HUES48 (cell line): ENCODE results near the gene RPP25.
"Not testable (repeated sequence)": the region's sequence is repeated elsewhere in the genome, so short reads cannot be mapped to it uniquely, and the experiment has no call there.

Experiments used
- H3K27ac ChIP-seq: one replicate; pipeline ENCODE4 v1.7.0; 2013; ENCODE audit warnings: low read depth, low read length, inconsistent platforms
- H3K27me3 ChIP-seq: 2 replicates; pipeline ENCODE4 v1.6.1; 2013; ENCODE audit warnings: mild to moderate bottlenecking, low read length; ENCODE audit not compliant: control insufficient read depth, insufficient read depth
- H3K36me3 ChIP-seq: 2 replicates; pipeline ENCODE4 v1.6.1; 2013; ENCODE audit warnings: low read length; ENCODE audit not compliant: control insufficient read depth, insufficient read depth
- H3K4me1 ChIP-seq: 2 replicates; pipeline ENCODE4 v1.6.1; 2013; ENCODE audit warnings: mild to moderate bottlenecking, low read length; ENCODE audit not compliant: control insufficient read depth, insufficient read depth
- H3K4me3 ChIP-seq: 2 replicates; pipeline ENCODE4 v1.5.1; 2013; ENCODE audit warnings: mild to moderate bottlenecking, low read depth, low read length
- H3K9ac ChIP-seq: 2 replicates; pipeline ENCODE4 v1.6.1; 2013; ENCODE audit warnings: mild to moderate bottlenecking, low read depth, low read length, moderate library complexity
- H3K9me3 ChIP-seq: 2 replicates; pipeline ENCODE4 v1.6.1; 2013; ENCODE audit warnings: low read length; ENCODE audit not compliant: control insufficient read depth, insufficient read depth

Gene RPP25

GRCh38 chr15:74955017-74955416 is 1.6 kb downstream of the RPP25 start:
- no peaks in the 10 kb centered on the region for H3K9me3 ChIP-seq
- no peak overlapping the region for H3K9ac ChIP-seq
- H3K36me3 ChIP-seq = no peaks in the 10 kb centered on the region
- peaks cover 44% of the 10 kb centered on the region for H3K27me3 ChIP-seq
- peaks cover 31% of the 10 kb centered on the region for H3K4me1 ChIP-seq
- no peak overlapping the region for H3K27ac ChIP-seq
- peak overlapping the region; percentile 77 for H3K4me3 ChIP-seq

- H3K4me1 ChIP-seq = peaks cover 28% of the 10 kb centered on the region
- peak overlapping the region; percentile 77; the same call in 1 of the 2 replicates for H3K4me3 ChIP-seq
- H3K27ac ChIP-seq = no peak overlapping the region
- H3K27me3 ChIP-seq = peaks cover 39% of the 10 kb centered on the region
- H3K36me3 ChIP-seq = no peaks in the 10 kb centered on the region
- H3K9me3 ChIP-seq = no peaks in the 10 kb centered on the region
- H3K9ac ChIP-seq = no peak overlapping the region
These were observed 2.1 kb downstream of the RPP25 start for GRCh38 chr15:74954515-74954914.

GRCh38 chr15:74951006-74951405 is 5.6 kb downstream of the RPP25 start:
- Histone ChIP-seq H3K36me3 (no peaks in the 10 kb centered on the region), H3K27ac (no peak overlapping the region), H3K9me3 (no peaks in the 10 kb centered on the region)

GRCh38 chr15:74950078-74950908 is 6.3 kb downstream of the RPP25 start:
- H3K4me1 ChIP-seq = peaks cover 18% of the 10 kb centered on the region
- no peak overlapping the region for H3K4me3 ChIP-seq
- no peaks in the 10 kb centered on the region for H3K9me3 ChIP-seq
- no peaks in the 10 kb centered on the region for H3K36me3 ChIP-seq
- no peak overlapping the region for H3K9ac ChIP-seq
- H3K27me3 ChIP-seq = peaks cover 5% of the 10 kb centered on the region
- H3K27ac ChIP-seq = peak overlapping the region; percentile 32

More at GRCh38 chr15:74951006-74951405, 5.6 kb downstream of the RPP25 start:
- no peak overlapping the region for H3K4me3 ChIP-seq
- H3K9ac ChIP-seq = no peak overlapping the region
- peaks cover 12% of the 10 kb centered on the region for H3K27me3 ChIP-seq
- peaks cover 21% of the 10 kb centered on the region for H3K4me1 ChIP-seq

- Histone ChIP-seq H3K9ac (peak within 1 kb of the TSS; percentile 97), H3K9me3 (no peaks in the 10 kb centered on the region), H3K27ac (peak within 1 kb of the TSS; percentile 96), H3K27me3 (no peaks in the 10 kb centered on the region), H3K4me3 (peak within 1 kb of the TSS; percentile 99), H3K4me1 (no peaks in the 10 kb centered on the region), H3K36me3 (peaks cover 17% of the 10 kb centered on the region)
These were observed 18.8 kb downstream of the RPP25 start, which contains the start of gene COX5A for GRCh38 chr15:74937590-74938371. COX5A (minus strand) TSS chr15:74938073; CDS start chr15:74938014, 59 bp downstream.

GRCh38 chr15:74937272-74937589 is 19.3 kb downstream of the RPP25 start:
- no peaks in the 10 kb centered on the region for H3K4me1 ChIP-seq
- peaks cover 17% of the 10 kb centered on the region for H3K36me3 ChIP-seq
- no peaks in the 10 kb centered on the region for H3K9me3 ChIP-seq
- H3K9ac ChIP-seq = peak overlapping the region; percentile 97
- H3K4me3 ChIP-seq = peak overlapping the region; percentile 99
- H3K27ac ChIP-seq = peak overlapping the region; percentile 96
- H3K27me3 ChIP-seq = no peaks in the 10 kb centered on the region

GRCh38 chr15:74935193-74935592 is 21.4 kb downstream of the RPP25 start:
- not testable (repeated sequence) for H3K4me3 ChIP-seq, H3K9ac ChIP-seq, H3K9me3 ChIP-seq, H3K27me3 ChIP-seq, H3K4me1 ChIP-seq, H3K27ac ChIP-seq
- H3K36me3 ChIP-seq = peaks cover 34% of the 10 kb centered on the region

GRCh38 chr15:74933573-74933972 is 23.0 kb downstream of the RPP25 start:
- Histone ChIP-seq H3K4me3 (no peak overlapping the region), H3K9me3 (no peaks in the 10 kb centered on the region), H3K9ac (no peak overlapping the region)

GRCh38 chr15:74928771-74929198 is 27.8 kb downstream of the RPP25 start:
- H3K9me3 ChIP-seq = no peaks in the 10 kb centered on the region
- H3K36me3 ChIP-seq = peaks cover 79% of the 10 kb centered on the region
- H3K9ac ChIP-seq = no peak overlapping the region
- no peak overlapping the region for H3K4me3 ChIP-seq
- H3K27ac ChIP-seq = no peak overlapping the region
- no peaks in the 10 kb centered on the region for H3K27me3 ChIP-seq
- H3K4me1 ChIP-seq = no peaks in the 10 kb centered on the region

More at GRCh38 chr15:74933573-74933972, 23.0 kb downstream of the RPP25 start:
- Histone ChIP-seq H3K4me1 (no peaks in the 10 kb centered on the region), H3K36me3 (peaks cover 45% of the 10 kb centered on the region), H3K27ac (no peak overlapping the region), H3K27me3 (no peaks in the 10 kb centered on the region)

GRCh38 chr15:74924525-74924924 is 32.0 kb downstream of the RPP25 start:
- Histone ChIP-seq H3K27ac (no peak overlapping the region), H3K9me3 (no peaks in the 10 kb centered on the region), H3K4me3 (no peak overlapping the region), H3K36me3 (peaks cover 93% of the 10 kb centered on the region), H3K4me1 (no peaks in the 10 kb centered on the region), H3K27me3 (no peaks in the 10 kb centered on the region), H3K9ac (no peak overlapping the region)

GRCh38 chr15:74920456-74920855 is 36.1 kb downstream of the RPP25 start:
- H3K27ac ChIP-seq = no peak overlapping the region
- H3K36me3 ChIP-seq = peaks cover 93% of the 10 kb centered on the region
- no peak overlapping the region for H3K4me3 ChIP-seq
- H3K9me3 ChIP-seq = no peaks in the 10 kb centered on the region
- no peak overlapping the region for H3K9ac ChIP-seq
- no peaks in the 10 kb centered on the region for H3K27me3 ChIP-seq
- H3K4me1 ChIP-seq = no peaks in the 10 kb centered on the region
